HG03558 (cell line): Measurements from ENCODE around the gene GNG8.
"Not testable (repeated sequence)": the region's sequence is repeated elsewhere in the genome, so short reads cannot be mapped to it uniquely, and the experiment has no call there.

Experiments used
- ATAC-seq: cut with Tn5 transposase; IDR thresholded peaks from one replicate; pipeline ENCODE4 v1.9.1; 2021; ENCODE audit warnings: moderate number of reproducible peaks; ENCODE audit not compliant: unreplicated experiment; ENCODE audit errors: extremely low read depth

Gene GNG8

GRCh38 chr19:46648060-46648960 is 12.3 kb upstream of the GNG8 start:
- no peak for ATAC-seq

DNA sequence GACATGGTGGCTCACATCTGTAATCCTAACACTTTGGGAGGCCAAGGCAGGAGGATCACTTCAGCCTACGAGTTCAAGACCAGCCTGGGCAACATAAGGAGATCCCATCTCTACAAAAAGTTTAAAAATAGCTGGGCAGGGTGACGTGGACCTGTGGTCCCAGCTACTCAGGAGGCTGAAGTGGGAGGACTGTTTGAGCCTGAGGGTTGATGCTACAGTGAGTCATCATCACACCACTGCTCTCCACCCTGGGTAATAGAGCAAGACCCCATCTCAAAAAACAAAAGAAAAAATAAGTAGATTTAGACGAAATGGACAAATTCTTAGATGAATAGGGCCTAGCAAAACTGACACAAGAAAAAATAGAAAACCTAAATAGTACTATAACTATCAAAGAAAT is 10.4 kb upstream of the GNG8 start:
- ATAC-seq, result no peak

DNA sequence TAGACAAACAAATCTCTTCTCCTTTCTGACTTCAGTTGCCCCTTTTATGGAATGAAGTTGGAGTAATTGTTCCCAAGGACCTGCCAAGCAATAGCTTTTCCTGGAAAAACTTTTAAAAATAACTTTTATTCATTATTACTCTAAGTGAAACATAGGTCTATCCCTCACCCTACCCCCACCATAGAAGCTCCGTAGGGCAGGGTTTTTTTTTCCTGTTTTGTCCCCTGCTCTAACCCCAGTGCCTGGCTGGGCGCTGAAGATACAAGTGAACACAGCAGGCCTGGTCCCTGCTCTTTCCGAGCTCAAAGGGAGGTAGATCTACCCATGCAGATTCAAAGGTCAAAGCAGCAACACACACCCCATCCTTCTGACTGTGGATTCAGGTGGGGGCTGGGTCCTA is 8.7 kb upstream of the GNG8 start:
- no peak for ATAC-seq

- ATAC-seq, result no peak
These were observed 4.7 kb upstream of the GNG8 start for GRCh38 chr19:46640656-46641055.

- no peak for ATAC-seq
These were observed 3.6 kb upstream of the GNG8 start for GRCh38 chr19:46639358-46640182.

DNA sequence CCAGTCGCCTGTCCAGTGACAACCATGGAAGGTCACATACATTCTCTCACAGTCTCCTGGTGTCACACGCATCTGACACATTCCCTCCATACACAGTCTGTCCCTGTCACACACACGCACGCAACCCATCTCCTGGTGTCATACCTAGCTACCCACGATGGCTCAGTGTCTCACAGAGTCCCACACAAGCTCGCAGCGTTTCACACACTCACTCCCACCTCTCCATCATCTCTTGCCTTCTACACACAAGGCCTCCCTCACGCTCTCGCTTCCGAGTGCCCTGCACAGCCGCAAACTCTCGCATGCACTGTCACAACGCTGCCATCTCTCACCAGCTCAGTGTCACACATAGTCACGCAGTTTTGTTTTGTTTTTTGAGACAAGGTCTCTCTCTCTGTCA is 1.2 kb upstream of the GNG8 start:
- ATAC-seq, result no peak

- ATAC-seq, result no peak
These were observed 1.3 kb downstream of the GNG8 start for GRCh38 chr19:46634656-46635218.

DNA sequence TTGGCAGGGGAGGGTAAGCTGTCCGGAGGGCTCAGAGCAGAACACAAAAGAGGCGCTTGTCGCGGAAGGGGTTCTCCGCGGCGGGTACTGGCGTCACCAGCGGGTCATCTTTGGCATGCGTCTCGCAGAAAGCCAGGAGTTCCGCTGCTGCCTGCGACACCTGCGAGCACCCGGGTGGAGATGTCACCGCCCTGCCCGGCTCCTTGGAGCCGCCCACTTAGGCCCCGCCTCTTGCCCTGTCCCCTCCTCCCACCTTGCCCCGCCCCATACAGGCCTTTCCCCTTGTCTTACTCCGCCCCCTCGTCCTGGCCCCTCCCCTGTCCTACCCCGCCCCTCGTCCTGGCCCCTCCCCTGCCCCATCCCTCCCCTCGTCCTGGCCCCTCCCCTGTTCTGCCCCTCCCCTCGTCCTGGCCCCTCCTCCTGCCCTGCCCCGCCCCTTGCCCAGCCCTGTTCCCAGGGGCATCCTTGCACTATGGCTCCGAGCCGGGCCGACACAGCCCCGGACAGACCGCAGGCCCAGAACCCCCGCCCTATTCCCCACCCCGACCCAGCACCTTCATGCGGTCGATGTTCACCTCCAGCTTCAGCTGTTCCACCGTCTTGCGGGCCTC is 1.9 kb downstream of the GNG8 start:
- ATAC-seq, result no peak

GRCh38 chr19:46633130-46633529 is 2.9 kb downstream of the GNG8 start:
- no peak for ATAC-seq

DNA sequence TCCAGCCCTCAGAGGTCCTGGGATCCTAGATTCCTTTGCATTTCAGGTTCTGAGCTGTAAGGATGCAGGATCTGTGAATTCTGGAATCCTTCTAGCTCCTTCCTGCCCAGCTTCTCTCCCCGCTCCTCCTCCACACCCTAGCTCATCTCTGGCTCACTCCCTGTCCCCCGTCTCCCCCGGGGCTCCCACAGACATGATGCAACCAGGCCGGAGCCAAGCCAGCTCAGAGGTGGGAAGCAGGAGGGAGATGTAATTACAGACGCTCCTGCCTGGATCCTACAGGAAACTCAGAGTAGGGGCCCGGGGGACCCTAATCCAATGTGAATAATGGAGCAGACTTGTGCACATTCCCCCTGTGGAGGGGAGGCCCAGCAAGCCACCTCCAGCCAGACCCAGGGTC is 4.5 kb downstream of the GNG8 start:
- ATAC-seq, result no peak

- ATAC-seq, result no peak
These were observed 5.3 kb downstream of the GNG8 start for GRCh38 chr19:46630586-46631205.

GRCh38 chr19:46629546-46630025 is 6.4 kb downstream of the GNG8 start:
- no peak for ATAC-seq

GRCh38 chr19:46628970-46629369 is 7.0 kb downstream of the GNG8 start:
- ATAC-seq, result not testable (repeated sequence)

DNA sequence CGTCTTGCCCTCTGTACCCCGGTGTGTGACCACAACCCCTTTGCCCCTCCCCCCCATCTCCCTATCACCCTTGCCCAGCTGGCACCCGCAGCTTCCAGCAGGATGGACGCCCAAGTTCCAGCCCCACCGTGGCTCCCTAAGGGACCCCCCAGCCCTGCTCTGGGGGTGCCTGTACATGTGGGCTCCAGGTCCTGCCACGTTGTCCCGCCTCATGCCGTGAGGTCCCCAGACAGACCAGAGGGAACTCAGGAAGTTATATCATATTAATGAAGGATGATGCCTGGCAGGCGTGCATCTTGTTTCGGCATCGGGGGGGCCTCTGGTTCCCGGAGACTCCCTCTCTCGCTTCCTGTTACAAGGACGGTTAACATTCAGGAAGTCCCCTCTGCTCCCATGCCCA is 9.6 kb downstream of the GNG8 start:
- ATAC-seq, result no peak

GRCh38 chr19:46625731-46626130 is 10.3 kb downstream of the GNG8 start:
- no peak for ATAC-seq

DNA sequence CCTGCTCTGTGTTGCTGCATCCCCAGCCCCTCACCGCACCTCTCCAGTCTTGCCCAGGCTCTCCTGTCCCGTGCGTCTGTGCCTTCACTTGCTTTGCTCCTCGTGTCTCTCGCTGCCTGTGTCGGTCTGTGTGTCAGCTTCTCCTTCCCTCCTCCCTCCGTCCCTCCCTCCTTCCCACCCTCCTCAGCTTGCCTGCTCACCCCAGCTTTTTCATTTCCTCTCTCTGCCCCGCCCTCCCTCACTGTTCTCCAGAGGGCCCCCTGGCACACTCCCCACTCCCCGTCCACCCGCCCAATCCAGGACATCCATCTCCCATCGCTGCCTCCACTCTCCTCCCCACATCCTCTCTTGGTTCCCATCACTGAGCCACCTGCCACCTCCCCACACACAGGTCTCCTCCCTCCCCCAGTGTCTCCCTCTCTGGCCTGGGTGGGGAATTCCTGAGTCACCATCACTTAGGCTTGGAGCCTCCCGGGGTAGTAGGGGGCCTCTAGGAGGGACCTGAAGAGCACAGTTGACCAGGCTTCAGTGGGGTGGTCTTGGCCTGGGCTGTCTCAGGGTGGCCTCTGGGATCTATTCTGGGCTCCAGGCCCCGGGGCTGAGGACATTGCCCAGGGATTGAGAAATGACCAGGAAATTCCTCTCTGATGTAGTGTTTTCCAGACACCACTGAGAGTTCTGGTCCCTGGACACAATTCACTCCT is 10.9 kb downstream of the GNG8 start, which contains the start of gene PTGIR:
Gene PTGIR (minus strand): TSS at position 132 of the 704 bp plus-strand sequence. CDS start 864 bp downstream, outside the sequence.
- ATAC-seq, result no peak

DNA sequence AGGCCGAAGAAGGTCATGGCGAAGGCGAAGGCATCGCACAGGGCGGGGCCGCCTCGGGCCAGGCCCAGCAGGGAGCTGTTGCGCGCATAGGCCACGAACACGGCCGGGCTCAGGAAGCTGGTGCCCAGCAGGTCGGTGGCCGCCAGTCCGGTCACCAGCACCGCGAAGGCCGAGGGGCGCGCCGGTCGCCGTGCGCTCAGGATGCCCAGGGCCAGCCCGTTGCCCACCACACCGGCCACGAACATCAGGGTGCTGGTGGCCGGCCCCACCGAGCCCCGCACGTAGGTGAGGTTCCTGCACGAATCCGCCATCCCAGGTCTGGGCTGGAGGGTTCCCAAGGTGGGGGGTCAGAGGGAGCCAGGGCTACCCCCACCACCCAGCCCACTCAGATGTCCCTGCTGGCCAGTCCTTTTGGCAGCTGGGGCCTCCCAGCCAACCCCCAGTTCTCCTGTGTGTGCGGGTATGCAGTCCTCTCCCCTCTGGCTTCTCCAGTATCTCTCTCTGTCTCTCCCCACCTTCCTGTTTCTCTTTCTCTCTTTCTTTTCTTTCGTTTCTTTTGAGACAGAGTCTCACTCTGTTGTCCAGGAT is 12.0 kb downstream of the GNG8 start:
- ATAC-seq, result no peak

GRCh38 chr19:46622118-46622446 is 13.9 kb downstream of the GNG8 start:
- ATAC-seq, result no peak
